OCI-LY1 (cell line): ENCODE results near the gene PLPPR2.

ENCODE experiments used
- H2AFZ ChIP-seq: fragments of 200-600 bp; sonication (generic), shearing (Covaris generic); 2 replicates; pipeline ENCODE4 v1.6.0; 2014; ENCODE audit warnings: antibody characterized with exemption, mild to moderate bottlenecking, low read length
- H3F3A ChIP-seq: fragments of 200-600 bp; sonication (generic), shearing (Covaris generic); 2 replicates; pipeline ENCODE4 v1.6.0; 2014; ENCODE audit warnings: mild to moderate bottlenecking, antibody characterized with exemption, low read length, moderate library complexity; ENCODE audit not compliant: insufficient read depth
- H3K27ac ChIP-seq: fragments of 200-600 bp; sonication (generic); 2 replicates; pipeline ENCODE4 v1.5.1; 2014; ENCODE audit warnings: low read length, mixed run types, mild to moderate bottlenecking, low read depth; ENCODE audit not compliant: poor library complexity, severe bottlenecking
- H3K27me3 ChIP-seq: fragments of 200-600 bp; sonication (generic); 2 replicates; pipeline ENCODE4 v1.6.0; 2014; ENCODE audit warnings: antibody characterized with exemption, mild to moderate bottlenecking, low read length, moderate library complexity; ENCODE audit not compliant: insufficient read depth
- H3K36me3 ChIP-seq: fragments of 200-600 bp; sonication (generic); 2 replicates; pipeline ENCODE4 v1.6.1; 2014; ENCODE audit warnings: mild to moderate bottlenecking, antibody characterized with exemption, low read length, moderate library complexity, mixed read lengths; ENCODE audit not compliant: insufficient read depth
- H3K4me1 ChIP-seq: fragments of 200-600 bp; sonication (generic); 2 replicates; pipeline ENCODE4 v1.5.1; 2014; ENCODE audit warnings: mild to moderate bottlenecking, low read length, moderate library complexity; ENCODE audit not compliant: insufficient read depth, severe bottlenecking
- H3K4me2 ChIP-seq: fragments of 200-600 bp; sonication (generic), shearing (Covaris generic); 2 replicates; pipeline ENCODE4 v1.6.1; 2014; ENCODE audit warnings: low read length
- H3K4me3 ChIP-seq: fragments of 200-600 bp; sonication (generic); 2 replicates; pipeline ENCODE4 v1.5.1; 2014; ENCODE audit warnings: low read length, low read depth, mild to moderate bottlenecking, mixed read lengths; ENCODE audit not compliant: poor library complexity, severe bottlenecking
- H3K79me2 ChIP-seq: fragments of 200-600 bp; shearing (Covaris generic); 2 replicates; pipeline ENCODE4 v1.6.1; 2016; ENCODE audit warnings: mixed run types, low read length, mixed read lengths; ENCODE audit not compliant: insufficient read depth
- H3K9ac ChIP-seq: fragments of 200-600 bp; sonication (generic), shearing (Covaris generic); 2 replicates; pipeline ENCODE4 v1.6.1; 2014; ENCODE audit warnings: mild to moderate bottlenecking, low read length, mixed read lengths
- H3K9me2 ChIP-seq: fragments of 200-600 bp; sonication (generic), shearing (Covaris generic); 2 replicates; pipeline ENCODE4 v1.6.1; 2014; ENCODE audit warnings: low read depth, mild to moderate bottlenecking, low read length, mixed read lengths
- H3K9me3 ChIP-seq: fragments of 200-600 bp; shearing (Covaris generic); 2 replicates; pipeline ENCODE4 v1.6.1; 2014; ENCODE audit warnings: low read length, mixed read lengths
- H4K20me1 ChIP-seq: fragments of 200-600 bp; sonication (generic), shearing (Covaris generic); 2 replicates; pipeline ENCODE4 v1.6.0; 2016; ENCODE audit warnings: mild to moderate bottlenecking, low read length; ENCODE audit not compliant: insufficient read depth
- EZH2 ChIP-seq: fragments of 200-600 bp; sonication (generic), shearing (Covaris generic); IDR thresholded peaks from 2 replicates; pipeline ENCODE4 v1.8.0; 2017; ENCODE audit warnings: borderline replicate concordance, mixed run types, mild to moderate bottlenecking, antibody characterized with exemption, low read length, moderate library complexity, mixed read lengths
- TF ChIP-seq, protein P1 (sequence below): fragments of 200-600 bp; sonication (generic), shearing (Covaris generic); IDR thresholded peaks from 2 replicates; pipeline ENCODE4 v1.5.1; 2017; ENCODE audit warnings: mild to moderate bottlenecking, antibody characterized with exemption, low read length, moderate library complexity, mixed read lengths

The PLPPR2 gene

GRCh38 chr19:11335449-11336146, 19.6 kb upstream of the PLPPR2 start:
- H3K9me3 ChIP-seq = no peaks in the 10 kb centered on the region
- no peak overlapping the region for H2AFZ ChIP-seq
- peaks cover 10% of the 10 kb centered on the region for H3K36me3 ChIP-seq
- H3K27me3 ChIP-seq = no peaks in the 10 kb centered on the region
- no peak overlapping the region for H3K4me2 ChIP-seq
- H3K27ac ChIP-seq = no peak overlapping the region
- H3F3A ChIP-seq = no peaks in the 10 kb centered on the region
- no peak overlapping the region for H3K9ac ChIP-seq
- H4K20me1 ChIP-seq = no peaks in the 10 kb centered on the region
- no peak for TF ChIP-seq EZH2
- TF ChIP-seq, protein P1, sequence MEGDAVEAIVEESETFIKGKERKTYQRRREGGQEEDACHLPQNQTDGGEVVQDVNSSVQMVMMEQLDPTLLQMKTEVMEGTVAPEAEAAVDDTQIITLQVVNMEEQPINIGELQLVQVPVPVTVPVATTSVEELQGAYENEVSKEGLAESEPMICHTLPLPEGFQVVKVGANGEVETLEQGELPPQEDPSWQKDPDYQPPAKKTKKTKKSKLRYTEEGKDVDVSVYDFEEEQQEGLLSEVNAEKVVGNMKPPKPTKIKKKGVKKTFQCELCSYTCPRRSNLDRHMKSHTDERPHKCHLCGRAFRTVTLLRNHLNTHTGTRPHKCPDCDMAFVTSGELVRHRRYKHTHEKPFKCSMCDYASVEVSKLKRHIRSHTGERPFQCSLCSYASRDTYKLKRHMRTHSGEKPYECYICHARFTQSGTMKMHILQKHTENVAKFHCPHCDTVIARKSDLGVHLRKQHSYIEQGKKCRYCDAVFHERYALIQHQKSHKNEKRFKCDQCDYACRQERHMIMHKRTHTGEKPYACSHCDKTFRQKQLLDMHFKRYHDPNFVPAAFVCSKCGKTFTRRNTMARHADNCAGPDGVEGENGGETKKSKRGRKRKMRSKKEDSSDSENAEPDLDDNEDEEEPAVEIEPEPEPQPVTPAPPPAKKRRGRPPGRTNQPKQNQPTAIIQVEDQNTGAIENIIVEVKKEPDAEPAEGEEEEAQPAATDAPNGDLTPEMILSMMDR = no peak
- H3K9me2 ChIP-seq = no peaks in the 10 kb centered on the region
- no peak overlapping the region for H3K4me3 ChIP-seq
- no peaks in the 10 kb centered on the region for H3K79me2 ChIP-seq
- H3K4me1 ChIP-seq = peaks cover 6% of the 10 kb centered on the region

GRCh38 chr19:11337080-11337479, 18.2 kb upstream of the PLPPR2 start:
- H3K27me3 ChIP-seq = no peaks in the 10 kb centered on the region
- no peaks in the 10 kb centered on the region for H3K9me3 ChIP-seq

DNA sequence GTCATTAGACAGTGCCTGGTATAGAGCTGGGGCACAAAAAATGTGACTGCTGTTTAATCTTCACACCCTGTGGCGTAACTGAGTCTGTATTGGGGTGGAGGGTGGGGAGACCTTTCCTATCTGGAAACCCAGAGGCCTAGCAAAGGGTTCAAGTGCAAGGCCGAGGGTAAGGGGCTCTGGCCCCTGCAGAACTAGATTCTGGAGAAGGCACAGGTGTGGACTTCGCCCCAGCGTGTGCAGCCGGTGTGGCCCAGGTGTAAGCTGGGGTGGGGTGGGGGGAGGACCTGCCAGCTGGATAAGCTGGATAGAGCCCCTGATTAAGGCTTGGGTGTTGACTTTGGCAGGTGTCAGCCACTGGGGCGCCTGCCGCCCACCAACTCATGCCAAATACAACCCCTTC, 17.1 kb upstream of the PLPPR2 start:
- no peak overlapping the region for H3K4me3 ChIP-seq
- H3K27ac ChIP-seq = no peak overlapping the region
- TF ChIP-seq, protein P1 = no peak
- no peak for TF ChIP-seq EZH2
- no peaks in the 10 kb centered on the region for H4K20me1 ChIP-seq
- no peaks in the 10 kb centered on the region for H3K27me3 ChIP-seq
- H3K4me1 ChIP-seq = peaks cover 6% of the 10 kb centered on the region
- H3K4me2 ChIP-seq = no peak overlapping the region
- peaks cover 21% of the 10 kb centered on the region for H3K36me3 ChIP-seq
- H3K9me3 ChIP-seq = no peaks in the 10 kb centered on the region
- H2AFZ ChIP-seq = no peak overlapping the region
- no peaks in the 10 kb centered on the region for H3K79me2 ChIP-seq
- no peak overlapping the region for H3K9ac ChIP-seq
- H3K9me2 ChIP-seq = no peaks in the 10 kb centered on the region
- H3F3A ChIP-seq = no peaks in the 10 kb centered on the region

More at GRCh38 chr19:11337080-11337479, 18.2 kb upstream of the PLPPR2 start:
- no peak overlapping the region for H3K4me3 ChIP-seq
- no peak overlapping the region for H3K9ac ChIP-seq
- no peaks in the 10 kb centered on the region for H3F3A ChIP-seq
- TF ChIP-seq, protein P1 = no peak
- peaks cover 6% of the 10 kb centered on the region for H3K4me1 ChIP-seq
- peaks cover 16% of the 10 kb centered on the region for H3K36me3 ChIP-seq
- no peak overlapping the region for H3K4me2 ChIP-seq
- no peaks in the 10 kb centered on the region for H3K9me2 ChIP-seq
- no peaks in the 10 kb centered on the region for H4K20me1 ChIP-seq
- no peak overlapping the region for H2AFZ ChIP-seq
- no peaks in the 10 kb centered on the region for H3K79me2 ChIP-seq
- H3K27ac ChIP-seq = no peak overlapping the region
